GM23338 (cell line): ENCODE data around the gene MYO1E.

Source experiments
- CREB1 ChIP-seq: fragments of 250-450 bp; sonication (Bioruptor Pico); IDR thresholded peaks from 2 replicates; pipeline ENCODE4 v1.5.0; 2020; ENCODE audit warnings: low read depth, mild to moderate bottlenecking, moderate library complexity
- EZH2 ChIP-seq: fragments of 200-600 bp; sonication (generic); IDR thresholded peaks from one replicate; pipeline ENCODE4 v1.8.0; 2017; ENCODE audit warnings: antibody characterized with exemption, mild to moderate bottlenecking, low read depth; ENCODE audit not compliant: unreplicated experiment
- EZH2phosphoT487 ChIP-seq: fragments of 200-600 bp; sonication (generic); IDR thresholded peaks from one replicate; pipeline ENCODE4 v1.8.1; 2018; ENCODE audit warnings: antibody characterized with exemption; ENCODE audit not compliant: unreplicated experiment
- JUNB ChIP-seq: IDR thresholded peaks from one replicate; pipeline ENCODE4 v1.6.1; 2016; ENCODE audit warnings: antibody characterized with exemption; ENCODE audit not compliant: unreplicated experiment
- NANOG ChIP-seq: IDR thresholded peaks from 2 replicates; pipeline ENCODE4 v1.6.1; 2016; ENCODE audit warnings: antibody characterized with exemption, borderline replicate concordance
- POLR2AphosphoS5 ChIP-seq: IDR thresholded peaks from 2 replicates; pipeline ENCODE4 v1.6.1; 2016; ENCODE audit warnings: antibody characterized with exemption, low read depth
- STAT1 ChIP-seq: IDR thresholded peaks from one replicate; pipeline ENCODE4 v1.6.1; 2016; ENCODE audit warnings: antibody characterized with exemption; ENCODE audit not compliant: unreplicated experiment
- ZNF114 ChIP-seq: fragments of 250-450 bp; sonication (Bioruptor Pico); IDR thresholded peaks from 2 replicates; pipeline ENCODE4 v1.5.0; 2020; ENCODE audit warnings: mild to moderate bottlenecking, moderate library complexity
- TF ChIP-seq, protein P1 (sequence below), 2 experiments: fragments of 200-600 bp in 1 of 2; sonication (generic) in 1 of 2; conservative IDR thresholded peaks; 2 replicates each; pipeline versions ENCODE4 v1.5.1 to v1.6.1; 2016 to 2017; ENCODE audit warnings: antibody characterized with exemption in 2 of 2, low read depth in 2 of 2, mild to moderate bottlenecking in 2 of 2, moderate library complexity in 1 of 2
- TF ChIP-seq, protein P2 (sequence below): IDR thresholded peaks from one replicate; pipeline ENCODE4 v1.6.1; 2018; ENCODE audit warnings: antibody characterized with exemption; ENCODE audit not compliant: unreplicated experiment
- TF ChIP-seq, protein P3 (sequence below): IDR thresholded peaks from 2 replicates; pipeline ENCODE4 v1.6.1; 2016; ENCODE audit warnings: antibody characterized with exemption
- TF ChIP-seq, protein P4 (sequence below): fragments of 250-450 bp; sonication (Bioruptor Pico); IDR thresholded peaks from 2 replicates; pipeline ENCODE4 v1.5.0; 2020; ENCODE audit warnings: mild to moderate bottlenecking, moderate library complexity

DNA sequence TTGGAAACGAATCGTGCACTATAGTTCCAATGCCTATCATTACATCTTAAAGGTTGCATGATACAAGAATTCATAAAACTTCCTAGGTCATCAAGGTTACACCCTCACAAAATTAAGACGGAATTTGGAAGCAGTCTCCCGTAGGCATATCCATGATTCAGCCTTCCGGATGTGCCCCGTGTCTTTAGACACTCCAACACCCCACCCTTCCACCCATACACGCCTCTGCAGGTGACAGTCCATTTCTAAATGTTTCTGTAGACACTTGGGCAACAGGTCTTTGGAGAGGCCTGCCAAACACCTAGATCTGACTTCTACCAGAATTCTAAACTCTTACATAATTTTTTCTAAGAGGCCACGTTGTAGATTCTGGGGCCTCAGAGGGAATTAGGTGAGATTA, 116.2 kb downstream of the MYO1E start:
- TF ChIP-seq EZH2phosphoT487 (no peak), CREB1 (CRISPR knock-in tag) (no peak), EZH2 (no peak), JUNB (no peak), POLR2AphosphoS5 (no peak), STAT1 (no peak), NANOG (no peak), ZNF114 (no peak)
- TF ChIP-seq, protein P1, sequence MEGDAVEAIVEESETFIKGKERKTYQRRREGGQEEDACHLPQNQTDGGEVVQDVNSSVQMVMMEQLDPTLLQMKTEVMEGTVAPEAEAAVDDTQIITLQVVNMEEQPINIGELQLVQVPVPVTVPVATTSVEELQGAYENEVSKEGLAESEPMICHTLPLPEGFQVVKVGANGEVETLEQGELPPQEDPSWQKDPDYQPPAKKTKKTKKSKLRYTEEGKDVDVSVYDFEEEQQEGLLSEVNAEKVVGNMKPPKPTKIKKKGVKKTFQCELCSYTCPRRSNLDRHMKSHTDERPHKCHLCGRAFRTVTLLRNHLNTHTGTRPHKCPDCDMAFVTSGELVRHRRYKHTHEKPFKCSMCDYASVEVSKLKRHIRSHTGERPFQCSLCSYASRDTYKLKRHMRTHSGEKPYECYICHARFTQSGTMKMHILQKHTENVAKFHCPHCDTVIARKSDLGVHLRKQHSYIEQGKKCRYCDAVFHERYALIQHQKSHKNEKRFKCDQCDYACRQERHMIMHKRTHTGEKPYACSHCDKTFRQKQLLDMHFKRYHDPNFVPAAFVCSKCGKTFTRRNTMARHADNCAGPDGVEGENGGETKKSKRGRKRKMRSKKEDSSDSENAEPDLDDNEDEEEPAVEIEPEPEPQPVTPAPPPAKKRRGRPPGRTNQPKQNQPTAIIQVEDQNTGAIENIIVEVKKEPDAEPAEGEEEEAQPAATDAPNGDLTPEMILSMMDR (conservative IDR thresholded peaks at IDR 0.05; ENCODE audit: low read depth in 2 of 2), result no peak
- TF ChIP-seq, protein P2, sequence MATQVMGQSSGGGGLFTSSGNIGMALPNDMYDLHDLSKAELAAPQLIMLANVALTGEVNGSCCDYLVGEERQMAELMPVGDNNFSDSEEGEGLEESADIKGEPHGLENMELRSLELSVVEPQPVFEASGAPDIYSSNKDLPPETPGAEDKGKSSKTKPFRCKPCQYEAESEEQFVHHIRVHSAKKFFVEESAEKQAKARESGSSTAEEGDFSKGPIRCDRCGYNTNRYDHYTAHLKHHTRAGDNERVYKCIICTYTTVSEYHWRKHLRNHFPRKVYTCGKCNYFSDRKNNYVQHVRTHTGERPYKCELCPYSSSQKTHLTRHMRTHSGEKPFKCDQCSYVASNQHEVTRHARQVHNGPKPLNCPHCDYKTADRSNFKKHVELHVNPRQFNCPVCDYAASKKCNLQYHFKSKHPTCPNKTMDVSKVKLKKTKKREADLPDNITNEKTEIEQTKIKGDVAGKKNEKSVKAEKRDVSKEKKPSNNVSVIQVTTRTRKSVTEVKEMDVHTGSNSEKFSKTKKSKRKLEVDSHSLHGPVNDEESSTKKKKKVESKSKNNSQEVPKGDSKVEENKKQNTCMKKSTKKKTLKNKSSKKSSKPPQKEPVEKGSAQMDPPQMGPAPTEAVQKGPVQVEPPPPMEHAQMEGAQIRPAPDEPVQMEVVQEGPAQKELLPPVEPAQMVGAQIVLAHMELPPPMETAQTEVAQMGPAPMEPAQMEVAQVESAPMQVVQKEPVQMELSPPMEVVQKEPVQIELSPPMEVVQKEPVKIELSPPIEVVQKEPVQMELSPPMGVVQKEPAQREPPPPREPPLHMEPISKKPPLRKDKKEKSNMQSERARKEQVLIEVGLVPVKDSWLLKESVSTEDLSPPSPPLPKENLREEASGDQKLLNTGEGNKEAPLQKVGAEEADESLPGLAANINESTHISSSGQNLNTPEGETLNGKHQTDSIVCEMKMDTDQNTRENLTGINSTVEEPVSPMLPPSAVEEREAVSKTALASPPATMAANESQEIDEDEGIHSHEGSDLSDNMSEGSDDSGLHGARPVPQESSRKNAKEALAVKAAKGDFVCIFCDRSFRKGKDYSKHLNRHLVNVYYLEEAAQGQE, result no peak
- TF ChIP-seq, protein P3, sequence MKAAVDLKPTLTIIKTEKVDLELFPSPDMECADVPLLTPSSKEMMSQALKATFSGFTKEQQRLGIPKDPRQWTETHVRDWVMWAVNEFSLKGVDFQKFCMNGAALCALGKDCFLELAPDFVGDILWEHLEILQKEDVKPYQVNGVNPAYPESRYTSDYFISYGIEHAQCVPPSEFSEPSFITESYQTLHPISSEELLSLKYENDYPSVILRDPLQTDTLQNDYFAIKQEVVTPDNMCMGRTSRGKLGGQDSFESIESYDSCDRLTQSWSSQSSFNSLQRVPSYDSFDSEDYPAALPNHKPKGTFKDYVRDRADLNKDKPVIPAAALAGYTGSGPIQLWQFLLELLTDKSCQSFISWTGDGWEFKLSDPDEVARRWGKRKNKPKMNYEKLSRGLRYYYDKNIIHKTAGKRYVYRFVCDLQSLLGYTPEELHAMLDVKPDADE, result no peak
- TF ChIP-seq, protein P4, sequence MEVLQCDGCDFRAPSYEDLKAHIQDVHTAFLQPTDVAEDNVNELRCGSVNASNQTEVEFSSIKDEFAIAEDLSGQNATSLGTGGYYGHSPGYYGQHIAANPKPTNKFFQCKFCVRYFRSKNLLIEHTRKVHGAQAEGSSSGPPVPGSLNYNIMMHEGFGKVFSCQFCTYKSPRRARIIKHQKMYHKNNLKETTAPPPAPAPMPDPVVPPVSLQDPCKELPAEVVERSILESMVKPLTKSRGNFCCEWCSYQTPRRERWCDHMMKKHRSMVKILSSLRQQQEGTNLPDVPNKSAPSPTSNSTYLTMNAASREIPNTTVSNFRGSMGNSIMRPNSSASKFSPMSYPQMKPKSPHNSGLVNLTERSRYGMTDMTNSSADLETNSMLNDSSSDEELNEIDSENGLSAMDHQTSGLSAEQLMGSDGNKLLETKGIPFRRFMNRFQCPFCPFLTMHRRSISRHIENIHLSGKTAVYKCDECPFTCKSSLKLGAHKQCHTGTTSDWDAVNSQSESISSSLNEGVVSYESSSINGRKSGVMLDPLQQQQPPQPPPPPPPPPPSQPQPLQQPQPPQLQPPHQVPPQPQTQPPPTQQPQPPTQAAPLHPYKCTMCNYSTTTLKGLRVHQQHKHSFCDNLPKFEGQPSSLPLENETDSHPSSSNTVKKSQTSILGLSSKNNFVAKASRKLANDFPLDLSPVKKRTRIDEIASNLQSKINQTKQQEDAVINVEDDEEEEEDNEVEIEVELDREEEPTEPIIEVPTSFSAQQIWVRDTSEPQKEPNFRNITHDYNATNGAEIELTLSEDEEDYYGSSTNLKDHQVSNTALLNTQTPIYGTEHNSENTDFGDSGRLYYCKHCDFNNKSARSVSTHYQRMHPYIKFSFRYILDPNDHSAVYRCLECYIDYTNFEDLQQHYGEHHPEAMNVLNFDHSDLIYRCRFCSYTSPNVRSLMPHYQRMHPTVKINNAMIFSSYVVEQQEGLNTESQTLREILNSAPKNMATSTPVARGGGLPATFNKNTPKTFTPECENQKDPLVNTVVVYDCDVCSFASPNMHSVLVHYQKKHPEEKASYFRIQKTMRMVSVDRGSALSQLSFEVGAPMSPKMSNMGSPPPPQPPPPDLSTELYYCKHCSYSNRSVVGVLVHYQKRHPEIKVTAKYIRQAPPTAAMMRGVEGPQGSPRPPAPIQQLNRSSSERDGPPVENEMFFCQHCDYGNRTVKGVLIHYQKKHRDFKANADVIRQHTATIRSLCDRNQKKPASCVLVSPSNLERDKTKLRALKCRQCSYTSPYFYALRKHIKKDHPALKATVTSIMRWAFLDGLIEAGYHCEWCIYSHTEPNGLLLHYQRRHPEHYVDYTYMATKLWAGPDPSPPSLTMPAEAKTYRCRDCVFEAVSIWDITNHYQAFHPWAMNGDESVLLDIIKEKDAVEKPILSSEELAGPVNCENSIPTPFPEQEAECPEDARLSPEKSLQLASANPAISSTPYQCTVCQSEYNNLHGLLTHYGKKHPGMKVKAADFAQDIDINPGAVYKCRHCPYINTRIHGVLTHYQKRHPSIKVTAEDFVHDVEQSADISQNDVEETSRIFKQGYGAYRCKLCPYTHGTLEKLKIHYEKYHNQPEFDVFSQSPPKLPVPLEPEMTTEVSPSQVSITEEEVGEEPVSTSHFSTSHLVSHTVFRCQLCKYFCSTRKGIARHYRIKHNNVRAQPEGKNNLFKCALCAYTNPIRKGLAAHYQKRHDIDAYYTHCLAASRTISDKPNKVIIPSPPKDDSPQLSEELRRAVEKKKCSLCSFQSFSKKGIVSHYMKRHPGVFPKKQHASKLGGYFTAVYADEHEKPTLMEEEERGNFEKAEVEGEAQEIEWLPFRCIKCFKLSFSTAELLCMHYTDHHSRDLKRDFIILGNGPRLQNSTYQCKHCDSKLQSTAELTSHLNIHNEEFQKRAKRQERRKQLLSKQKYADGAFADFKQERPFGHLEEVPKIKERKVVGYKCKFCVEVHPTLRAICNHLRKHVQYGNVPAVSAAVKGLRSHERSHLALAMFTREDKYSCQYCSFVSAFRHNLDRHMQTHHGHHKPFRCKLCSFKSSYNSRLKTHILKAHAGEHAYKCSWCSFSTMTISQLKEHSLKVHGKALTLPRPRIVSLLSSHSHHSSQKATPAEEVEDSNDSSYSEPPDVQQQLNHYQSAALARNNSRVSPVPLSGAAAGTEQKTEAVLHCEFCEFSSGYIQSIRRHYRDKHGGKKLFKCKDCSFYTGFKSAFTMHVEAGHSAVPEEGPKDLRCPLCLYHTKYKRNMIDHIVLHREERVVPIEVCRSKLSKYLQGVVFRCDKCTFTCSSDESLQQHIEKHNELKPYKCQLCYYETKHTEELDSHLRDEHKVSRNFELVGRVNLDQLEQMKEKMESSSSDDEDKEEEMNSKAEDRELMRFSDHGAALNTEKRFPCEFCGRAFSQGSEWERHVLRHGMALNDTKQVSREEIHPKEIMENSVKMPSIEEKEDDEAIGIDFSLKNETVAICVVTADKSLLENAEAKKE, result no peak
